Activated CD4-positive, CD25-positive, alpha-beta regulatory T cell treated with anti-CD3 and anti-CD28 coated beads, Interleukin-2, amount 50 U/mL, for 16 hours (primary cell): ENCODE measurements around the gene PAPOLA.

ENCODE experiments used
- DNase-seq: peaks from one replicate; pipeline ENCODE4 v3.0.0-alpha.2; 2020; ENCODE audit warnings: low read depth, low spot score

Gene PAPOLA

GRCh38 chr14:96585672-96586013 is 83.5 kb downstream of the PAPOLA start:
- DNase-seq, result no peak

GRCh38 chr14:96586056-96586455 is 83.9 kb downstream of the PAPOLA start:
- DNase-seq, result no peak

- no peak for DNase-seq
These were observed 85.0 kb downstream of the PAPOLA start for GRCh38 chr14:96586921-96587822.

- DNase-seq, result no peak
These were observed 85.7 kb downstream of the PAPOLA start for GRCh38 chr14:96587823-96588385.

GRCh38 chr14:96588410-96589257 is 86.5 kb downstream of the PAPOLA start:
- no peak for DNase-seq

GRCh38 chr14:96589577-96589976 is 87.4 kb downstream of the PAPOLA start:
- DNase-seq, result no peak

- no peak for DNase-seq
These were observed 88.1 kb downstream of the PAPOLA start for GRCh38 chr14:96590190-96590864.

GRCh38 chr14:96592591-96593386 is 90.6 kb downstream of the PAPOLA start:
- peak; percentile 17 for DNase-seq

GRCh38 chr14:96594961-96595360 is 92.8 kb downstream of the PAPOLA start:
- no peak for DNase-seq

GRCh38 chr14:96597680-96598079 is 95.5 kb downstream of the PAPOLA start:
- no peak for DNase-seq

GRCh38 chr14:96598332-96598928 is 96.2 kb downstream of the PAPOLA start:
- no peak for DNase-seq

- no peak for DNase-seq
These were observed 96.9 kb downstream of the PAPOLA start for GRCh38 chr14:96599076-96599475.

GRCh38 chr14:96602186-96602585 is 100.0 kb downstream of the PAPOLA start:
- no peak for DNase-seq

- no peak for DNase-seq
These were observed 101.4 kb downstream of the PAPOLA start for GRCh38 chr14:96603350-96604255.

GRCh38 chr14:96614481-96614881 is 112.3 kb downstream of the PAPOLA start:
- no peak for DNase-seq

GRCh38 chr14:96616161-96616721 is 114.1 kb downstream of the PAPOLA start:
- DNase-seq, result no peak
